HL-60 (cell line): ENCODE results near the gene MYMK.

ENCODE experiments used
- POLR2AphosphoS5 ChIP-seq: IDR thresholded peaks from 2 replicates; pipeline ENCODE4 v1.6.1; 2012; ENCODE audit warnings: low read depth
- TF ChIP-seq, protein P1 (sequence below): IDR thresholded peaks from one replicate; pipeline ENCODE4 v1.5.1; 2011; ENCODE audit warnings: low read length, control low read depth, inconsistent platforms; ENCODE audit not compliant: insufficient read depth

DNA sequence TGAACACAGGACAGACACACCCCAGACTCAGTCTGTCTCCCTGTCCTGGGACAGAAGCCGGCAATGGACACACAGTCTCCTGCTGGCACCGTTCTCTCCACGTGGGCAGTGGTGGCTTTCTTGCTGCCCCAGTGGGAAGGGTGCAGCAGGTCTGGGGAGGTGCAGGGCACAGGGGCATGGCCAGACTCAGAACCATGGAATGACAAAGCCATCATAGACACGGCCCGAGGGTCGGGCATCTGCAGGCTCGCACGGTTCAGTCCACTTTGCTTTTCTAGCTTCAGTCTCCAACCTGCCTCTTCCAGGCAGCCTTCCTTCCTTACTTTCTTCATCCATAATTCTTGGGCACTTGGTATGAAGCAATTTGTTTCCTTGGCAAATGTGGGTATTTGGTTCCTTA is 16.7 kb downstream of the MYMK start:
- TF ChIP-seq, protein P1, sequence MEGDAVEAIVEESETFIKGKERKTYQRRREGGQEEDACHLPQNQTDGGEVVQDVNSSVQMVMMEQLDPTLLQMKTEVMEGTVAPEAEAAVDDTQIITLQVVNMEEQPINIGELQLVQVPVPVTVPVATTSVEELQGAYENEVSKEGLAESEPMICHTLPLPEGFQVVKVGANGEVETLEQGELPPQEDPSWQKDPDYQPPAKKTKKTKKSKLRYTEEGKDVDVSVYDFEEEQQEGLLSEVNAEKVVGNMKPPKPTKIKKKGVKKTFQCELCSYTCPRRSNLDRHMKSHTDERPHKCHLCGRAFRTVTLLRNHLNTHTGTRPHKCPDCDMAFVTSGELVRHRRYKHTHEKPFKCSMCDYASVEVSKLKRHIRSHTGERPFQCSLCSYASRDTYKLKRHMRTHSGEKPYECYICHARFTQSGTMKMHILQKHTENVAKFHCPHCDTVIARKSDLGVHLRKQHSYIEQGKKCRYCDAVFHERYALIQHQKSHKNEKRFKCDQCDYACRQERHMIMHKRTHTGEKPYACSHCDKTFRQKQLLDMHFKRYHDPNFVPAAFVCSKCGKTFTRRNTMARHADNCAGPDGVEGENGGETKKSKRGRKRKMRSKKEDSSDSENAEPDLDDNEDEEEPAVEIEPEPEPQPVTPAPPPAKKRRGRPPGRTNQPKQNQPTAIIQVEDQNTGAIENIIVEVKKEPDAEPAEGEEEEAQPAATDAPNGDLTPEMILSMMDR, result no peak
- TF ChIP-seq POLR2AphosphoS5, result no peak
